ENCODE data around the gene RRM1.

Gene RRM1

DNA sequence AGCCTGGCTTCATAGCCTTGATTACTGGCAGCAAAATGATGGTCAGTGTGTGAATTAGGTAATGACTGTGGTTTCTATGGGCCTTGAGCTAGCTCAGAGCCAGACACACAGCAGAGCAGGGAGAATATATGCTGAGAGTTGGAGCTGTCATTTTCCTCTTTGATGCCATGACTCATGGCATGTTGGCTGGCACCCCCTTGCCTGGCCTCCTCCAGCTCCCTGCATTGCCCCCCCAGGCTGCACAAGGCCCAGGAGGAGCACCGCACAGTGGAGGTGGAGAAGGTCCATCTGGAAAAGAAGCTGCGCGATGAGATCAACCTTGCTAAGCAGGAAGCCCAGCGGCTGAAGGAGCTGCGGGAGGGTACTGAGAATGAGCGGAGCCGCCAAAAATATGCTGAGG, 20.3 kb upstream of the RRM1 start:
- in situ Hi-C loops (cut with MboI; ENCODE audit: low sequenced_read_pairs), result no loop called here

DNA sequence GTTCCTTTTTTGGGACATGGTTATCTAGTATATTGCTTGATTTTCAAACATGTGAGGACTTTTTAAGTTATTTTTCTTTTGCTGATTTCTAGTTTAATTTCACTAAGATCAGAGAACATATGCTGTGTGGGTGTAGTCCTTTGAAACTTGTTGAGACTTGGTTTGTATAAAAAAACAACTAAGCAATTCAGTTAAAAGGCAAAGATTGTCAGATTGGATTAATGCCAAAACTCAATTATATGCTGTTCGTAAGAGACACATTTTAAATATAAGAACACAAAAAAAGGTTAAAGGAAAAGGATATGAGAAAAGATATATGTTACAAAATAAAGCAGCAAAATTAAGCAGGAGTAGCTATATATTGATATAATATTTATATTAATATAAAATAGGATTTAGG, 17.8 kb upstream of the RRM1 start:
- in situ Hi-C loops (cut with MboI; ENCODE audit: low sequenced_read_pairs), result no loop called here

DNA sequence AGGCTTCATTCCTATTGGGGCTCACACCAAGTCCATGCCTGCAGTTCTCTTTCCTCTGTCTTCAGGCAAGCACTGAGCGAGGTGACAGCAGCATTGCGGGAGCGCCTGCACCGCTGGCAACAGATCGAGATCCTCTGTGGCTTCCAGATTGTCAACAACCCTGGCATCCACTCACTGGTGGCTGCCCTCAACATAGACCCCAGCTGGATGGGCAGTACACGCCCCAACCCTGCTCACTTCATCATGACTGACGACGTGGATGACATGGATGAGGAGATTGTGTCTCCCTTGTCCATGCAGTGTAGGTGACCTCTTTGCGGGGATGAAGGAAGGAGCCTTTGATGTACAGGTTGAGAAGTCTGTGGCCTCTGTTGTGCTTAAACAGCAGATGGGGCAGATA, 11.4 kb upstream of the RRM1 start:
- in situ Hi-C loops (cut with MboI; ENCODE audit: low sequenced_read_pairs), result no loop called here

- in situ Hi-C loops (cut with MboI; ENCODE audit: low sequenced_read_pairs), result no loop called here
These were observed 10.0 kb upstream of the RRM1 start for GRCh38 chr11:4084406-4085125.

- in situ Hi-C loops (cut with MboI; ENCODE audit: low sequenced_read_pairs), result no loop called here
These were observed 9.0 kb upstream of the RRM1 start for GRCh38 chr11:4085575-4085974.

DNA sequence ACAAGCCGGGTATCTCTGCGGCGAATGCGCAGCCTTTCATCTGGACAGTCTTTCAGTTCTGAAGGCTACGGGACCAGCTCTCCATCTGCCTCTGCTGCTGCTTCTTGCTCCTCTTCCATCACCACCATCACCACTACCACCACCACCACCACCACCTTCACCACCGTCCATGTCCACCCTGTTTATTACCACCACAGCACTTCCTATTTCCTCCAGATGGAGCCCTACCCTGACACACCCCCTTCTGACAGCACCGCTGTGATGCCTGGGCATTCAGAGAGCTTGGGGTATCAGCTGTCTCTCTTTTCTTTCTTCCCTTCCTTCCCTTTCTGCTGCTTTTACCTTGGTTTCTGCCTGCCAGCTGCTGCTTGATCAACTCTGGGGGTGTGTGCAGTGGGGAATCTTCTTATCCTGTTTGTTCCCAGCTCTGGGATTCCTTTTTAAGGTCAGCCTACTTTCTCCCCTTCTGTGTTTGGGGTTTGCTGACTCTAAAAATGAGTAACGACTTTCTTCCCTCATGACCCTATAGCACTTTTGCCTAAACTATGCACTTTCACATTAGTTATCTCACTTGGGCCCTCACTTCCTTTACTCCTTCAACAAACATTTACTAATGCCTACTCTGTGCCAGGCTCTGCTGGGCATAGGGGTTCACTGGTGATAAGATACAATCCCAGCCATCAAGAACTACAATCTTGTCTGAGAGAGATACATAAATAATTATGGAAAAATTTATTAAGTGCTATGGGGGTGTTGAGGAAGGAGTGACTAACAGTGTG, 7.8 kb upstream of the RRM1 start:
- in situ Hi-C loops (cut with MboI; ENCODE audit: low sequenced_read_pairs), result no loop called here

DNA sequence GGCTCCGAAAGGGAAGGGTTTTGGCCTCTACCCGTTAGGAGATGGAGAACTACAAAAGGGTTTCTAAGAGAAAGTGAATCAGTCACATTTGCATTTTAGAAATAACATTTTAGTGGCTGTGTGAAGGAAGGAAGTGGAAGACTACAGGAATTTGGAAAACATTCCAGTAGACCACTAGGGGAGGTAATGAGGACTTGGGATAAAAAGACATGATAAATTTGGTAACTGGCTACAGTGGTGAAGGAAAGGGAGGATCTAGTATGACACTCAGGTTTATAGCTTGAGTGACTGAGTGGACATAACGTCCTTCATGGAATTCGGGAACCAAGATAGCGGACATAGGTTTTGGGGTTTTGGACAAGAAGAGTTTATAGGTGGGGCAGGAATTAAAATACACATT, 7.0 kb upstream of the RRM1 start:
- in situ Hi-C loops (cut with MboI; ENCODE audit: low sequenced_read_pairs), result no loop called here

DNA sequence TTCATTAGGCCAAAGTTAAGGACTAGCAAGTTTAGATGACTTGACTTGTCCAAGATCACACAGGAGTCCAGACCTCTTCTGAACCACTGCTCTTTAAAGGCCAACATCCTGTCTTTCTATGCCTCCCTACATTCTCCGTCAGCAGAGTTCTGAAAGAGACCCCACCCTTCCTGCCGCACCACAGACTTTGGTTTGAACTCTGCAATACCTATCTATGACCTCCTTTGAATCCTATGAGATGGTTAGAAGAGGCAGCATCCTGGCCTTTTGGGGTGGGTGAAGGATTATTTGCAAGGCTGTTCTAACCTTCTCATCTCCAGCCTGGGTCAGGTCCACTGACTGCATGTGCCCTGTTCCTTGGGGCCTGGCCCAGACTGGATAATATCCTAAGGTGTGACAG, 4.3 kb upstream of the RRM1 start:
- in situ Hi-C loops (cut with MboI; ENCODE audit: low sequenced_read_pairs), result no loop called here

DNA sequence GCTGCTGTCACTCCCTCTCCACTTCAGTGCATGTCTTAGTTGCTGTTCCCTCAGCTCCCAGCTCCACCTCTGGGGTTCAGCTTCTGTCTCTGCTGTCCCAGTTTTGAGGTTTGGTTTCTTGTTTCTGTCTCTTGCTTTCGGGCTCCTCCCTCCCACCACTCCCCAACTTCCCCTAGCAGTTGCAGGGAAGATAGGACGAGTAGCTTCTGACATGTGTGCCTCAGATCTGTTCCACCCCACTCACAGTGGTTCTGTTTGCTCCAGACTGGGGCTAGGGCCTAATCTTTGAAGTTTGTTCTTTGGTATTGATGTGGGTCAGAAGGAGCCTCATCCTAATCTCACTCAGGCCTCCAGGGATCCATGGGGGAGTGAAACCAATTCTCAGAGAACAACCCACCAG, 2.6 kb upstream of the RRM1 start:
- in situ Hi-C loops (cut with MboI; ENCODE audit: low sequenced_read_pairs), result no loop called here

DNA sequence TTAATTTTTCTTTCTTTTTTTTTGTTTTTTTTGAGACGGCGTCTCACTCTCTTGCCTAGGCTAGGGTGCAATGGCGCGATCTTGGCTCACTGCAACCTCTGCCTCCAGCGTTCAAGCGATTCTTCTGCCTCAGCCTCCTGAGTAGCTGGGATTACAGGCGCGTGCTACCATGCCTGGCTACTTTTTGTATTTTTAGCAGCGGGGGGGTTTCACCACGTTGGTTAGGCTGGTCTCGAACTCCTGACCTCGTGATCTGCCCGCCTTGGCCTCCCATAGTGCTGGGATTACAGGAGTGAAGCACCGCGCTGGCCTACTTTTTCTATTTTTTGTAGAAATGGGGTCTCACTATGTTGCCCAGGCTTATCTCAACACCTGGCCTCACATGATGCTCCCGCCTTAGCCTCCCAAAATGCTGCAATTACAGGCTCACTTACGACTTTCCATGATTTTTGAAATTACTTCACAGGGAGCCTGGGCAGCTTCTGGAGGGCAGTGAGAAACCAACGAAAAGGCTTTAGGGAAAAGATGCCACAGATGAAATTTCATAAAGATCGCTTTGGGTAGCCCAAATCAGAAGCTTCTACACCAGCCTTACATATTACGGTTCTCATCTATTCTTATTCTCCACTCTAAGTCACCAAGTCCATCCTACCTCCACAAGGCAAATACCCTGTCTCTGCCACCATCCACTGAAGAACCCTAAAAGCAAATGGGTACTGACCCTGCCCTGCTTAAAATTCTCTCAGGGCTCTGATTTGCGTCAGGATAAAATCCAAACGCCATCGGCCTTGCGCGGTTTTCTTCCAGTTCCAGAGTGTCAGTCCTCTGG, 866 bp upstream of the RRM1 start:
- in situ Hi-C loops (cut with MboI; ENCODE audit: low sequenced_read_pairs), result no loop called here

DNA sequence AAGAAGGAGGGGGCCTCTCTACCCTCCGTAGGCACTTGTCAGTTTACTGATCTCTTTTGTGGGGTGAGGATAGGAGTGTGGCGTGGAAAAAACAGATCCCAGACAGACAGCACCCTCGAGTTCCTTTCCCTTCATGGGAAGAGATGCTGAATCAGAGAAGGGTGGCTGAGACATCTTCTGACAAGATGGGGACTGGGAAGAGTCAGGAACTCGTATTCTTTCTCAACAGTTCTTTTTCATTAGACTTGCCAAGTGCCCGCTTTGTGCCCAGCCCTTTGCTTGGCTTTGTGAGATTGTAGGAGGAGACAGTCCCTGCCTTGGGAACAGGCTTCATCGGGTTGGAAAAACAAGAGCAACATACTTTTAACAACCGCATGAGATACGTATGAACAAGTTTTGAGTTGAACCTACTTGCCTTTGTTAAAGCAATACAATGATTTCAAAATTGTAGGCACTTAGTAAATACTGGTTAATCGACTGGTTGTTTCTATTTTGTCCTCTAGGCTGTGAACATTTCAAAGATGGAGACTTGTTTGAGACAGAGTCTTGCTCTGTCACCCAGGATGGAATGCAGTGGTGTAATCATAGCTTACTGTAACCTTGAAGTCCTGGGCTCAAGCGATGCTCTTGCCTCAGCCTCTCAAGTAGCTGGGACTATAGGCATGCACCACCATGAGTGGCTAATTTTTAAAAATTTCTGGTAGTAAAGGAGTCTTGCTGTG, 1.1 kb downstream of the RRM1 start:
- in situ Hi-C loops (cut with MboI; ENCODE audit: low sequenced_read_pairs), result no loop called here

GRCh38 chr11:4098026-4098621, 3.5 kb downstream of the RRM1 start:
- in situ Hi-C loops (cut with MboI; ENCODE audit: low sequenced_read_pairs), result no loop called here

DNA sequence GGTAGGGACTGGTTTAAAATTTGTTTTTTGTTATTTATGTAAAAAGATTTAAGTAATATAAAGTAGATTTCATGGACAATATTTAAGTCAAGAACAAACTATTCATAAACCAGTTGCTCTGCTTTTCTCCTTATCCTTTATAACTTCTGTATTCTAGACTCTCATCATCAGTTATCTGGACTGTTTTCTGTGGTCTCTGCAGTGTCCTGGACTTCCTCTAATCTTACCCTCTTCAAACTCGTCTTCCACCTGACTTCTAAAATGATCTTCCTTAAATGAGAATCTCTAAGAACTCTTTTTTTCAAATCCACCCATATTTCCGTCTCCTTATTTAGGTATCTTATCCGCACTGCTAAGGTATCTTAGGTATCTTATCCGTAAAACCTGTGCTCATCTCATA, 8.1 kb downstream of the RRM1 start:
- in situ Hi-C loops (cut with MboI; ENCODE audit: low sequenced_read_pairs), result no loop called here

DNA sequence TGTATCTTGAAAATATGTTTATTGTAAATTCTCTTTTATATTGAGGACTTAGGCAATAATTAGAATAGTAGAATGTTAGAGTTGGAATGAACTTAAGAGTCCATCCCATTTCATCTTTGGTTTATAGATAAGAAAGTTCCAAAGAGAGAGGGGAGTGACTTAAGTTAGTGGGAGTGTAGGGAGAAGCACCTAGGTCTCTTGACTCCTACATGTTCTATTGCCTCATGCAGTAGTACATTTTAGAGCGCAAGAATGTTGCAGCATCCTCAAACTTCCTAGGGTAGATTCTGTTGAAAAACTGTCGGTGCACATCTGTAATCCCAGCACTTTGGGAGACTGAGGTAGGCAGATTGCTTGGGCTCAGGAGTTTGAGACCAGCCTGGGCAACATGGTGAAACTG, 8.7 kb downstream of the RRM1 start:
- in situ Hi-C loops (cut with MboI; ENCODE audit: low sequenced_read_pairs), result no loop called here

DNA sequence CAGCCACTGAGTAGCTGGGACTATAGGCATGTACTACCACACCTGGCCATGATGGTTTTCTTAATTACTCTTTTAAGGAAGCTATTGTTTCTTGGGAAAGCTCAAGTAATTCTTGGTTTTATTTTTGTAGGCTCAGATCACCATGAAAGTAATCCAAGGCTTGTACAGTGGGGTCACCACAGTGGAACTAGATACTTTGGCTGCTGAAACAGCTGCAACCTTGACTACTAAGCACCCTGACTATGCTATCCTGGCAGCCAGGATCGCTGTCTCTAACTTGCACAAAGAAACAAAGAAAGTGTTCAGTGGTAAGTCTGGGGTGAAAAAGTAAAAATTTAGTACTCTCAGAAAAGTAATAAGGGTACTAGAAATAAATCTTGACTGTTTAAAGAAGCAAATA, 11.3 kb downstream of the RRM1 start:
- in situ Hi-C loops (cut with MboI; ENCODE audit: low sequenced_read_pairs), result no loop called here

GRCh38 chr11:4111834-4112233, 17.2 kb downstream of the RRM1 start:
- in situ Hi-C loops (cut with MboI; ENCODE audit: low sequenced_read_pairs), result no loop called here

GRCh38 chr11:4115128-4115527, 20.5 kb downstream of the RRM1 start:
- in situ Hi-C loops (cut with MboI; ENCODE audit: low sequenced_read_pairs), result no loop called here

- in situ Hi-C loops (cut with MboI; ENCODE audit: low sequenced_read_pairs), result no loop called here
These were observed 23.5 kb downstream of the RRM1 start for GRCh38 chr11:4118107-4118506.

DNA sequence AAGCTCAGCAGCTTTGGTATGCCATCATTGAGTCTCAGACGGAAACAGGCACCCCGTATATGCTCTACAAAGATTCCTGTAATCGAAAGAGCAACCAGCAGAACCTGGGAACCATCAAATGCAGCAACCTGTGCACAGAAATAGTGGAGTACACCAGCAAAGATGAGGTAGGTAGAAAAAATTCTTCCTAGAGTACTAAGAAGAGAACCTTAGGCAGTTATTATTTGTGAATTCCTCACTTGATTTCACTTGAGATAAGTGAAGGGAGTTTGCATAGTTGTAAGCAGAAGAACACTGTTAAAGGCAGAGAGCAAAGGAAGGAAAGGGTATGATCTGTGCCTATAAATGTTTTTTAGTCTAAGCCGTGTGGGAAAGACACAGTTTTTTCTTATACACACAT, 28.6 kb downstream of the RRM1 start:
- in situ Hi-C loops (cut with MboI; ENCODE audit: low sequenced_read_pairs), result no loop called here

DNA sequence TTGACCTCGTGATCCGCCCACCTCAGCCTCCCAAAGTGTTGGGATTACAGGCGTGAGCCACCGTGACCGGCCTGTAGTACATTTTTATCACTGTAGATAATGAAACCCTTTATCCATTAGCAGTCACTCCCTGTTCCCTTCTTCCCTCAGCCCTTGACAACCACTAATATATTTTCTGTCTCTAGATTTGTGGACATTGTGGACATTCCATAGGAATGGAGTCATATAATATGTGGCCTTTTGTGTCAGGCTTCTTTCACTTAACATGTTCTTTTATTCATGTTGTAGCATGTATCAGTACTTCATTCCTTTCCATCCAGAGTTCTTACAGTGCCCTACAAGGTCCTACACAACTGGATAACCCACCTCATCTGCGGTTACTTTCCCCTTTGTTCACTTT, 30.5 kb downstream of the RRM1 start:
- in situ Hi-C loops (cut with MboI; ENCODE audit: low sequenced_read_pairs), result no loop called here

DNA sequence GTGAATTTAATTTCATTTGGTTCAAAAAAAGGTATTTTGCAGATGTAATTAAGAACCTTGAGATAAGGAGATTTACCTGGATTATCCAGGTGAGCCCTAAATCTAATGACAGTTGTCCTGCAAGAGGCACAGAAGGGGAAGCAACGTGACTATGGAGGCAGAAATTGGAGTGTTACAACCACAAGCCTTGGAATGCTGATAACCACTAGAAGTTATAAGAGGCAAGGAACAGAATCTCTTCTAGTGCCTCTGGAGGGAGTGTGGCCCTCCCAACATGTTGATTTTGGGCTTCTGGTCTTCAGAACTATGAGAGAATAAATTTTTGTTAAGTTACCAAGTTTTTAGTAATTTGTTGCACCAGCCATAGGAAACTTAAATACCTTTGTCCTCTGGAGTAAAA, 32.8 kb downstream of the RRM1 start:
- in situ Hi-C loops (cut with MboI; ENCODE audit: low sequenced_read_pairs), result no loop called here
